OCI-LY1 (cell line): ENCODE results near the gene PRRT2.

Experiments
- H2AFZ ChIP-seq: fragments of 200-600 bp; sonication (generic), shearing (Covaris generic); 2 replicates; pipeline ENCODE4 v1.6.0; 2014; ENCODE audit warnings: antibody characterized with exemption, mild to moderate bottlenecking, low read length
- H3F3A ChIP-seq: fragments of 200-600 bp; sonication (generic), shearing (Covaris generic); 2 replicates; pipeline ENCODE4 v1.6.0; 2014; ENCODE audit warnings: mild to moderate bottlenecking, antibody characterized with exemption, low read length, moderate library complexity; ENCODE audit not compliant: insufficient read depth
- H3K27ac ChIP-seq: fragments of 200-600 bp; sonication (generic); 2 replicates; pipeline ENCODE4 v1.5.1; 2014; ENCODE audit warnings: low read length, mixed run types, mild to moderate bottlenecking, low read depth; ENCODE audit not compliant: poor library complexity, severe bottlenecking
- H3K27me3 ChIP-seq: fragments of 200-600 bp; sonication (generic); 2 replicates; pipeline ENCODE4 v1.6.0; 2014; ENCODE audit warnings: antibody characterized with exemption, mild to moderate bottlenecking, low read length, moderate library complexity; ENCODE audit not compliant: insufficient read depth
- H3K36me3 ChIP-seq: fragments of 200-600 bp; sonication (generic); 2 replicates; pipeline ENCODE4 v1.6.1; 2014; ENCODE audit warnings: mild to moderate bottlenecking, antibody characterized with exemption, low read length, moderate library complexity, mixed read lengths; ENCODE audit not compliant: insufficient read depth
- H3K4me1 ChIP-seq: fragments of 200-600 bp; sonication (generic); 2 replicates; pipeline ENCODE4 v1.5.1; 2014; ENCODE audit warnings: mild to moderate bottlenecking, low read length, moderate library complexity; ENCODE audit not compliant: insufficient read depth, severe bottlenecking
- H3K4me2 ChIP-seq: fragments of 200-600 bp; sonication (generic), shearing (Covaris generic); 2 replicates; pipeline ENCODE4 v1.6.1; 2014; ENCODE audit warnings: low read length
- H3K4me3 ChIP-seq: fragments of 200-600 bp; sonication (generic); 2 replicates; pipeline ENCODE4 v1.5.1; 2014; ENCODE audit warnings: low read length, low read depth, mild to moderate bottlenecking, mixed read lengths; ENCODE audit not compliant: poor library complexity, severe bottlenecking
- H3K79me2 ChIP-seq: fragments of 200-600 bp; shearing (Covaris generic); 2 replicates; pipeline ENCODE4 v1.6.1; 2016; ENCODE audit warnings: mixed run types, low read length, mixed read lengths; ENCODE audit not compliant: insufficient read depth
- H3K9ac ChIP-seq: fragments of 200-600 bp; sonication (generic), shearing (Covaris generic); 2 replicates; pipeline ENCODE4 v1.6.1; 2014; ENCODE audit warnings: mild to moderate bottlenecking, low read length, mixed read lengths
- H3K9me2 ChIP-seq: fragments of 200-600 bp; sonication (generic), shearing (Covaris generic); 2 replicates; pipeline ENCODE4 v1.6.1; 2014; ENCODE audit warnings: low read depth, mild to moderate bottlenecking, low read length, mixed read lengths
- H3K9me3 ChIP-seq: fragments of 200-600 bp; shearing (Covaris generic); 2 replicates; pipeline ENCODE4 v1.6.1; 2014; ENCODE audit warnings: low read length, mixed read lengths
- H4K20me1 ChIP-seq: fragments of 200-600 bp; sonication (generic), shearing (Covaris generic); 2 replicates; pipeline ENCODE4 v1.6.0; 2016; ENCODE audit warnings: mild to moderate bottlenecking, low read length; ENCODE audit not compliant: insufficient read depth
- EZH2 ChIP-seq: fragments of 200-600 bp; sonication (generic), shearing (Covaris generic); IDR thresholded peaks from 2 replicates; pipeline ENCODE4 v1.8.0; 2017; ENCODE audit warnings: borderline replicate concordance, mixed run types, mild to moderate bottlenecking, antibody characterized with exemption, low read length, moderate library complexity, mixed read lengths
- TF ChIP-seq, protein P1 (sequence below): fragments of 200-600 bp; sonication (generic), shearing (Covaris generic); IDR thresholded peaks from 2 replicates; pipeline ENCODE4 v1.5.1; 2017; ENCODE audit warnings: mild to moderate bottlenecking, antibody characterized with exemption, low read length, moderate library complexity, mixed read lengths

Gene PRRT2

DNA sequence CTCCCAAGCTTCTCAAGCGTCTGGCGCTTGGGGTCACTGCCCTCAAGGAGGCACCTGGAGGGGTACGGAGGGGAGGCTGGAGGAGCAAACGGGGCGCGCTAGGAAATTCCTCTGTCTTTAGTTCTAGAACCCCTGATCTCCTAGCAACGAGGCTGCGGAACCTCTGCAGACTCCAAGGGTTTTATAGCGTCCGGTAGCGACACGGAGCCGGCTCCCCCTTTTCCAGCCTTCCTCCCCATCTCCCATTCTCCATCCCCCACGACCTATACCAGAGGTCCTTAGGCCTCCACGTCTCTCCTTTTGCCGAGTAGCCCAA lies 51.6 kb downstream of the PRRT2 start:
- H2AFZ ChIP-seq: no peak overlapping the region
- H3K79me2 ChIP-seq: no peaks in the 10 kb centered on the region
- peak overlapping the region; percentile 17 for H3K4me3 ChIP-seq
- H3K9me2 ChIP-seq: no peaks in the 10 kb centered on the region
- H3K4me1 ChIP-seq: peaks cover 16% of the 10 kb centered on the region
- no peaks in the 10 kb centered on the region for H3F3A ChIP-seq
- H3K27me3 ChIP-seq: 0 out of 2 replicates have a peak, but pooled peaks cover 5% of the 10 kb centered on the region
- H4K20me1 ChIP-seq: no peaks in the 10 kb centered on the region
- H3K36me3 ChIP-seq: peaks cover 25% of the 10 kb centered on the region
- H3K4me2 ChIP-seq: peak overlapping the region; percentile 28
- TF ChIP-seq EZH2: no peak
- TF ChIP-seq, protein P1, sequence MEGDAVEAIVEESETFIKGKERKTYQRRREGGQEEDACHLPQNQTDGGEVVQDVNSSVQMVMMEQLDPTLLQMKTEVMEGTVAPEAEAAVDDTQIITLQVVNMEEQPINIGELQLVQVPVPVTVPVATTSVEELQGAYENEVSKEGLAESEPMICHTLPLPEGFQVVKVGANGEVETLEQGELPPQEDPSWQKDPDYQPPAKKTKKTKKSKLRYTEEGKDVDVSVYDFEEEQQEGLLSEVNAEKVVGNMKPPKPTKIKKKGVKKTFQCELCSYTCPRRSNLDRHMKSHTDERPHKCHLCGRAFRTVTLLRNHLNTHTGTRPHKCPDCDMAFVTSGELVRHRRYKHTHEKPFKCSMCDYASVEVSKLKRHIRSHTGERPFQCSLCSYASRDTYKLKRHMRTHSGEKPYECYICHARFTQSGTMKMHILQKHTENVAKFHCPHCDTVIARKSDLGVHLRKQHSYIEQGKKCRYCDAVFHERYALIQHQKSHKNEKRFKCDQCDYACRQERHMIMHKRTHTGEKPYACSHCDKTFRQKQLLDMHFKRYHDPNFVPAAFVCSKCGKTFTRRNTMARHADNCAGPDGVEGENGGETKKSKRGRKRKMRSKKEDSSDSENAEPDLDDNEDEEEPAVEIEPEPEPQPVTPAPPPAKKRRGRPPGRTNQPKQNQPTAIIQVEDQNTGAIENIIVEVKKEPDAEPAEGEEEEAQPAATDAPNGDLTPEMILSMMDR: no peak
- H3K9me3 ChIP-seq: no peaks in the 10 kb centered on the region
- H3K9ac ChIP-seq: no peak overlapping the region
- no peak overlapping the region for H3K27ac ChIP-seq

DNA sequence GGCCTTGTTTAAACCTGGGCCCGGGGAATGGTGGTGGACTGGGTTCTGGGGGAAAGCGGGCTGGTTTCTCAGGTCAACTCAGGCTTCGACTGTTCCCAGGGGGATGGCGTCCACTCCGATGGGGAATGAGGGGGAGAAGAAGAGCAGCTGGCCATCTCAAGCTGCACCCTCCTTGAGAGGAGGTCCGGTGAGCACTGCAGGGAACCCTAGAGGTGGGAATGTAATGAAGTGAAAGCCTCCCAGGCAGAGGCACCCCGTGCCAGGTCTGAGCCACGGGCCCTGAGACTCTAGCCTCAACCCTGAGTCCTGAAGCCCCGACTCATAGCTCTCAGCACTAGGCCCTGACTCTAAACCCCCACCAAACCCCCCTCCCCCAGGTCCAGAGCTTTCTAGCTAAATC lies 52.2 kb downstream of the PRRT2 start:
- no peak overlapping the region for H3K4me2 ChIP-seq
- no peak overlapping the region for H2AFZ ChIP-seq
- H3K79me2 ChIP-seq: no peaks in the 10 kb centered on the region
- no peaks in the 10 kb centered on the region for H3K9me2 ChIP-seq
- 0 out of 2 replicates have a peak, but pooled peaks cover 5% of the 10 kb centered on the region for H3K27me3 ChIP-seq
- no peaks in the 10 kb centered on the region for H3K9me3 ChIP-seq
- peaks cover 19% of the 10 kb centered on the region for H3K36me3 ChIP-seq
- H3F3A ChIP-seq: no peaks in the 10 kb centered on the region
- no peak overlapping the region for H3K4me3 ChIP-seq
- no peak overlapping the region for H3K27ac ChIP-seq
- H4K20me1 ChIP-seq: no peaks in the 10 kb centered on the region
- peaks cover 16% of the 10 kb centered on the region for H3K4me1 ChIP-seq
- no peak for TF ChIP-seq EZH2
- TF ChIP-seq, protein P1: no peak
- H3K9ac ChIP-seq: no peak overlapping the region
